Gastroesophageal sphincter (tissue), 3 donors: ENCODE measurements around the gene CSNK1G2.

Source experiments
- EP300 ChIP-seq: sonication (generic); formaldehyde crosslinking; IDR thresholded peaks from one replicate; pipeline ENCODE4 v1.6.1; 2017; ENCODE audit warnings: antibody characterized with exemption, mild to moderate bottlenecking
- POLR2A ChIP-seq, 2 donors: fragments of 450-650 bp; IDR thresholded peaks; one replicate each; pipeline ENCODE4 v1.6.1; 2017; ENCODE audit warnings: antibody characterized with exemption in 2 of 2, mild to moderate bottlenecking in 2 of 2, moderate library complexity in 1 of 2
- POLR2AphosphoS5 ChIP-seq: sonication (generic); formaldehyde crosslinking; IDR thresholded peaks from one replicate; pipeline ENCODE4 v1.6.1; 2017; ENCODE audit warnings: antibody characterized with exemption
- TF ChIP-seq, protein P1 (sequence below), 4 experiments: fragments of 200-600 bp in 2 of 4; fragments of 450-650 bp in 2 of 4; sonication (generic) in 1 of 4; IDR thresholded peaks; one replicate each; pipeline ENCODE4 v1.5.1; 2017 to 2019; ENCODE audit warnings: antibody characterized with exemption in 4 of 4, mild to moderate bottlenecking in 2 of 4, moderate library complexity in 2 of 4

DNA sequence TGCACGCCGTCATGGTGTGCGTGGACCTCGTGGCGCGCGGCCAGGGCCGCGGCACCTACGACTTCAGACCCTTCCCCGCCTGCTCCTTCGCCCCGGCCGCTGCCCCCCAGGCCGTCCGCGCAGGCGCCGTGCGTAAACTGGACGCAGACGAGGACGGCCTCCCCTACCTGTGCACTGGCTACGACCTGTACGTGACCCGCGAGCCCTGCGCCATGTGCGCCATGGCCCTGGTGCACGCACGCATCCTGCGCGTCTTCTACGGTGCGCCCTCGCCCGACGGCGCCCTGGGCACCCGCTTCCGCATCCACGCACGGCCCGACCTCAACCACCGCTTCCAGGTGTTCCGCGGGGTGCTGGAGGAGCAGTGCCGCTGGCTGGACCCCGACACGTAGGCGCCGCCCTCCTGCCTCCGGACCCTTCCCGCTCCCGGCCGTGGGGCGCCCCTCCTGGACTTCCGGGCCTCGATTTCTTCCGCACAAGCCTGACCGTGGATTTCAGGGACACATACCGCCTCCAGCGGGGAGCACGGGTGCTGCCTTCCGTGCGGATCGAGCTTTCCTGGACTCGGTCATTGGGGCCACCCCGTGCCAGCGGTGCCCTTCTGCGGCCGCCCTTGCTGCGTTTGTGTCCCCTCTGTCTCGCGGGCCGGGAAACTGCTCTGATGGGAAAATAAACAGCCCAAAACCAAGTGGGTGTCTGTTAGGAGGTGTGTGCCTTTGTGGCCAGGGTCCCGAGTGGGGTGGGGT, 28.0 kb upstream of the CSNK1G2 start:
- TF ChIP-seq, protein P1, sequence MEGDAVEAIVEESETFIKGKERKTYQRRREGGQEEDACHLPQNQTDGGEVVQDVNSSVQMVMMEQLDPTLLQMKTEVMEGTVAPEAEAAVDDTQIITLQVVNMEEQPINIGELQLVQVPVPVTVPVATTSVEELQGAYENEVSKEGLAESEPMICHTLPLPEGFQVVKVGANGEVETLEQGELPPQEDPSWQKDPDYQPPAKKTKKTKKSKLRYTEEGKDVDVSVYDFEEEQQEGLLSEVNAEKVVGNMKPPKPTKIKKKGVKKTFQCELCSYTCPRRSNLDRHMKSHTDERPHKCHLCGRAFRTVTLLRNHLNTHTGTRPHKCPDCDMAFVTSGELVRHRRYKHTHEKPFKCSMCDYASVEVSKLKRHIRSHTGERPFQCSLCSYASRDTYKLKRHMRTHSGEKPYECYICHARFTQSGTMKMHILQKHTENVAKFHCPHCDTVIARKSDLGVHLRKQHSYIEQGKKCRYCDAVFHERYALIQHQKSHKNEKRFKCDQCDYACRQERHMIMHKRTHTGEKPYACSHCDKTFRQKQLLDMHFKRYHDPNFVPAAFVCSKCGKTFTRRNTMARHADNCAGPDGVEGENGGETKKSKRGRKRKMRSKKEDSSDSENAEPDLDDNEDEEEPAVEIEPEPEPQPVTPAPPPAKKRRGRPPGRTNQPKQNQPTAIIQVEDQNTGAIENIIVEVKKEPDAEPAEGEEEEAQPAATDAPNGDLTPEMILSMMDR (IDR thresholded peaks at IDR 0.05), result no peak
- TF ChIP-seq POLR2A (IDR thresholded peaks at IDR 0.05) (no peak), POLR2AphosphoS5 (no peak), EP300 (no peak)
